Hematopoietic multipotent progenitor cell (in vitro differentiated cells): Measurements from ENCODE around the gene DGKG. TPM values are rescaled to one million over a fixed set of nuclear protein-coding genes. Genes with fewer than 3 reads are reported as not detected.

Source experiments
- DNase-seq, 3 donors: peaks; one replicate each; pipeline ENCODE4 v3.0.0-alpha.2; 2011 to 2015; ENCODE audit warnings: low read depth in 2 of 3, low spot score in 2 of 3
- total RNA-seq: library from RNA; depleted of rRNA; stranded (reverse); fragments of >200 nt; gene quantifications from one replicate; pipeline ENCODE4 v1.2.3, GENCODE V29; 2012

DGKG gene
- total RNA-seq, 1 donor, result 6.2 TPM

- no peak for DNase-seq
Observed at GRCh38 chr3:186181901-186182300, 180.1 kb downstream of the DGKG start.

- no peak for DNase-seq
Observed at GRCh38 chr3:186180891-186181481, 181.0 kb downstream of the DGKG start.

- no peak for DNase-seq
Observed at GRCh38 chr3:186180151-186180550, 181.9 kb downstream of the DGKG start.

GRCh38 chr3:186178412-186178811, 183.6 kb downstream of the DGKG start:
- no peak for DNase-seq

- no peak for DNase-seq
Observed at GRCh38 chr3:186176373-186176990, 185.6 kb downstream of the DGKG start.

- DNase-seq, result no peak
Observed at GRCh38 chr3:186173224-186173815, 188.7 kb downstream of the DGKG start.

GRCh38 chr3:186172353-186172752, 189.7 kb downstream of the DGKG start:
- no peak for DNase-seq

GRCh38 chr3:186171521-186171920, 190.5 kb downstream of the DGKG start:
- no peak for DNase-seq

- DNase-seq, result no peak
Observed at GRCh38 chr3:186170516-186170915, 191.5 kb downstream of the DGKG start.

GRCh38 chr3:186169379-186169778, 192.7 kb downstream of the DGKG start:
- DNase-seq, result no peak

- DNase-seq, result no peak
Observed at GRCh38 chr3:186168976-186169375, 193.1 kb downstream of the DGKG start.

- DNase-seq, result no peak
Observed at GRCh38 chr3:186167646-186168395, 194.2 kb downstream of the DGKG start.

GRCh38 chr3:186166491-186167288, 195.3 kb downstream of the DGKG start:
- no peak for DNase-seq

- no peak for DNase-seq
Observed at GRCh38 chr3:186166036-186166435, 196.0 kb downstream of the DGKG start.

- no peak for DNase-seq
Observed at GRCh38 chr3:186165331-186165730, 196.7 kb downstream of the DGKG start.

- no peak for DNase-seq
Observed at GRCh38 chr3:186164696-186165095, 197.3 kb downstream of the DGKG start.

- peak in 1 of 3 donors; percentile 16 for DNase-seq
Observed at GRCh38 chr3:186162221-186162620, 199.8 kb downstream of the DGKG start.

- DNase-seq, result no peak
Observed at GRCh38 chr3:186160691-186161243, 201.3 kb downstream of the DGKG start.

GRCh38 chr3:186154641-186155040, 207.4 kb downstream of the DGKG start:
- no peak for DNase-seq

GRCh38 chr3:186152889-186153292, 209.1 kb downstream of the DGKG start:
- DNase-seq, result peak in 2 of 3 donors; percentile 75 to 93
